B cell (primary cell): ENCODE data around the gene RESF1.

ENCODE experiments used
- CTCF ChIP-seq: fragments of 200-600 bp; IDR thresholded peaks from one replicate; pipeline ENCODE4 v1.8.0; 2022; ENCODE audit warnings: antibody characterized with exemption, mild to moderate bottlenecking
- EZH2 ChIP-seq: IDR thresholded peaks from 2 replicates; pipeline ENCODE4 v1.6.1; 2012; ENCODE audit warnings: borderline replicate concordance, low read depth, mild to moderate bottlenecking, moderate library complexity, low read length; ENCODE audit not compliant: insufficient read depth, poor library complexity, severe bottlenecking

DNA sequence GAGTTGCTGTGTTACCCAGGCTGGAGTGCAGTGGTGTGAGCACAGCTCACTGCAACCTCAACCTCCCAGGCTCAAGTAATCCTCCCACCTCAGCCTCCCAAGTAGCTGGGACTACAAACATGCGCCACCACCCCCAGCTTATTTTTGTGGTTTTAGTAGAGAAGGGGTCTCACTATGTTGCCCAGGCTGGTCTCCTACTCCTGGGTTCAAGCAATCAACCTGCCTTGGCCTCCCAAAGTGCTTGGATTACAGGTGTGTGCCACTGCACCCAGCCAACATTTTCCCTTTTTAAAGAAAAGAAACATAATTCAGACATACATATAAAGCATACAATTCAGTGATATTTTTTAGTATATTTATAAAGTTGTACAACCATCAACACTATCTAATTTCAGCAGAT, 44.4 kb downstream of the RESF1 start:
- TF ChIP-seq CTCF (no peak), EZH2 (no peak)
